ENCODE data around the gene C5orf52. TPM values are rescaled to one million over a fixed set of nuclear protein-coding genes. Genes with fewer than 3 reads are reported as not detected.

The C5orf52 gene
- total and polyA plus RNA-seq, 2 experiments from 2014 or later = not detected

DNA sequence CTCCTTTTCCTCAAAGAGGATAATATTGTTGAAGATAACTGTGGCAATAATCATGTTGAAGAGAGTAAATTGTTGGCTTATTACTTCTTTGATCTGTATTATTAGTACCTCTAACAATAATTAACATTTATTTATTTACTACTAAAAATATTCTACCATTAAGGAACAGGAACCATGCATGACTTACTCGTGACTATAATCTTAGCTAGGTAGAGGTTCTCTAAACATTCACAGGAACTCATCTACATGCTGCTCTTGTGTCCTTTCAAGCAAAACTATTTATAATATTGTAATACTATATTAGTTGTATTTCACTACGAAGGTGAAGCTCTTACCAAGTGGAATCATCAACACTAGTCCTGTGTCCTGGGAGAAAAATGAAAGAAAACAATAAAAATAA is 22.2 kb upstream of the C5orf52 start:
- Mint-ChIP-seq H3K27me3 (ENCODE audit: insufficient read depth, low read depth, poor library complexity) (peaks cover 15% of the 10 kb centered on the region), H3K4me3 (no peak overlapping the region), H3K4me1 (no peaks in the 10 kb centered on the region; the same call in 2 of the 3 replicates), H3K9me3 (peaks cover 19% of the 10 kb centered on the region), H3K36me3 (ENCODE audit: low read depth) (peaks cover 14% of the 10 kb centered on the region), H3K27ac (no peak overlapping the region)
- Histone ChIP-seq H2AFZ (no peak overlapping the region), H3F3A (replicated peaks; ENCODE audit: low read depth) (0 out of 2 replicates have a peak, but pooled peaks cover 6% of the 10 kb centered on the region), H3K36me3 (ENCODE audit: insufficient read depth) (no peaks in the 10 kb centered on the region; the same call in 1 of the 2 replicates), H3K27ac (ENCODE audit: low read depth) (no peak overlapping the region), H3K4me2 (no peak overlapping the region), H3K4me3 (no peak overlapping the region), H3K27me3 (ENCODE audit: insufficient read depth) (peaks cover 26% of the 10 kb centered on the region), H4K20me1 (replicated peaks; ENCODE audit: insufficient read depth) (no peaks in the 10 kb centered on the region), H3K4me1 (ENCODE audit: insufficient read depth) (no peaks in the 10 kb centered on the region), H3K9me2 (ENCODE audit: insufficient read depth) (0 out of 2 replicates have a peak, but pooled peaks cover 4% of the 10 kb centered on the region), H3K79me2 (replicated peaks; ENCODE audit: insufficient read depth) (no peaks in the 10 kb centered on the region)
- no peak for TF ChIP-seq CREB1 (CRISPR knock-in tag; IDR thresholded peaks at IDR 0.05; ENCODE audit: low read depth)
- TF ChIP-seq, protein P1, sequence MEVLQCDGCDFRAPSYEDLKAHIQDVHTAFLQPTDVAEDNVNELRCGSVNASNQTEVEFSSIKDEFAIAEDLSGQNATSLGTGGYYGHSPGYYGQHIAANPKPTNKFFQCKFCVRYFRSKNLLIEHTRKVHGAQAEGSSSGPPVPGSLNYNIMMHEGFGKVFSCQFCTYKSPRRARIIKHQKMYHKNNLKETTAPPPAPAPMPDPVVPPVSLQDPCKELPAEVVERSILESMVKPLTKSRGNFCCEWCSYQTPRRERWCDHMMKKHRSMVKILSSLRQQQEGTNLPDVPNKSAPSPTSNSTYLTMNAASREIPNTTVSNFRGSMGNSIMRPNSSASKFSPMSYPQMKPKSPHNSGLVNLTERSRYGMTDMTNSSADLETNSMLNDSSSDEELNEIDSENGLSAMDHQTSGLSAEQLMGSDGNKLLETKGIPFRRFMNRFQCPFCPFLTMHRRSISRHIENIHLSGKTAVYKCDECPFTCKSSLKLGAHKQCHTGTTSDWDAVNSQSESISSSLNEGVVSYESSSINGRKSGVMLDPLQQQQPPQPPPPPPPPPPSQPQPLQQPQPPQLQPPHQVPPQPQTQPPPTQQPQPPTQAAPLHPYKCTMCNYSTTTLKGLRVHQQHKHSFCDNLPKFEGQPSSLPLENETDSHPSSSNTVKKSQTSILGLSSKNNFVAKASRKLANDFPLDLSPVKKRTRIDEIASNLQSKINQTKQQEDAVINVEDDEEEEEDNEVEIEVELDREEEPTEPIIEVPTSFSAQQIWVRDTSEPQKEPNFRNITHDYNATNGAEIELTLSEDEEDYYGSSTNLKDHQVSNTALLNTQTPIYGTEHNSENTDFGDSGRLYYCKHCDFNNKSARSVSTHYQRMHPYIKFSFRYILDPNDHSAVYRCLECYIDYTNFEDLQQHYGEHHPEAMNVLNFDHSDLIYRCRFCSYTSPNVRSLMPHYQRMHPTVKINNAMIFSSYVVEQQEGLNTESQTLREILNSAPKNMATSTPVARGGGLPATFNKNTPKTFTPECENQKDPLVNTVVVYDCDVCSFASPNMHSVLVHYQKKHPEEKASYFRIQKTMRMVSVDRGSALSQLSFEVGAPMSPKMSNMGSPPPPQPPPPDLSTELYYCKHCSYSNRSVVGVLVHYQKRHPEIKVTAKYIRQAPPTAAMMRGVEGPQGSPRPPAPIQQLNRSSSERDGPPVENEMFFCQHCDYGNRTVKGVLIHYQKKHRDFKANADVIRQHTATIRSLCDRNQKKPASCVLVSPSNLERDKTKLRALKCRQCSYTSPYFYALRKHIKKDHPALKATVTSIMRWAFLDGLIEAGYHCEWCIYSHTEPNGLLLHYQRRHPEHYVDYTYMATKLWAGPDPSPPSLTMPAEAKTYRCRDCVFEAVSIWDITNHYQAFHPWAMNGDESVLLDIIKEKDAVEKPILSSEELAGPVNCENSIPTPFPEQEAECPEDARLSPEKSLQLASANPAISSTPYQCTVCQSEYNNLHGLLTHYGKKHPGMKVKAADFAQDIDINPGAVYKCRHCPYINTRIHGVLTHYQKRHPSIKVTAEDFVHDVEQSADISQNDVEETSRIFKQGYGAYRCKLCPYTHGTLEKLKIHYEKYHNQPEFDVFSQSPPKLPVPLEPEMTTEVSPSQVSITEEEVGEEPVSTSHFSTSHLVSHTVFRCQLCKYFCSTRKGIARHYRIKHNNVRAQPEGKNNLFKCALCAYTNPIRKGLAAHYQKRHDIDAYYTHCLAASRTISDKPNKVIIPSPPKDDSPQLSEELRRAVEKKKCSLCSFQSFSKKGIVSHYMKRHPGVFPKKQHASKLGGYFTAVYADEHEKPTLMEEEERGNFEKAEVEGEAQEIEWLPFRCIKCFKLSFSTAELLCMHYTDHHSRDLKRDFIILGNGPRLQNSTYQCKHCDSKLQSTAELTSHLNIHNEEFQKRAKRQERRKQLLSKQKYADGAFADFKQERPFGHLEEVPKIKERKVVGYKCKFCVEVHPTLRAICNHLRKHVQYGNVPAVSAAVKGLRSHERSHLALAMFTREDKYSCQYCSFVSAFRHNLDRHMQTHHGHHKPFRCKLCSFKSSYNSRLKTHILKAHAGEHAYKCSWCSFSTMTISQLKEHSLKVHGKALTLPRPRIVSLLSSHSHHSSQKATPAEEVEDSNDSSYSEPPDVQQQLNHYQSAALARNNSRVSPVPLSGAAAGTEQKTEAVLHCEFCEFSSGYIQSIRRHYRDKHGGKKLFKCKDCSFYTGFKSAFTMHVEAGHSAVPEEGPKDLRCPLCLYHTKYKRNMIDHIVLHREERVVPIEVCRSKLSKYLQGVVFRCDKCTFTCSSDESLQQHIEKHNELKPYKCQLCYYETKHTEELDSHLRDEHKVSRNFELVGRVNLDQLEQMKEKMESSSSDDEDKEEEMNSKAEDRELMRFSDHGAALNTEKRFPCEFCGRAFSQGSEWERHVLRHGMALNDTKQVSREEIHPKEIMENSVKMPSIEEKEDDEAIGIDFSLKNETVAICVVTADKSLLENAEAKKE (CRISPR knock-in tag; IDR thresholded peaks at IDR 0.05) = no peak
- TF ChIP-seq, protein P2, sequence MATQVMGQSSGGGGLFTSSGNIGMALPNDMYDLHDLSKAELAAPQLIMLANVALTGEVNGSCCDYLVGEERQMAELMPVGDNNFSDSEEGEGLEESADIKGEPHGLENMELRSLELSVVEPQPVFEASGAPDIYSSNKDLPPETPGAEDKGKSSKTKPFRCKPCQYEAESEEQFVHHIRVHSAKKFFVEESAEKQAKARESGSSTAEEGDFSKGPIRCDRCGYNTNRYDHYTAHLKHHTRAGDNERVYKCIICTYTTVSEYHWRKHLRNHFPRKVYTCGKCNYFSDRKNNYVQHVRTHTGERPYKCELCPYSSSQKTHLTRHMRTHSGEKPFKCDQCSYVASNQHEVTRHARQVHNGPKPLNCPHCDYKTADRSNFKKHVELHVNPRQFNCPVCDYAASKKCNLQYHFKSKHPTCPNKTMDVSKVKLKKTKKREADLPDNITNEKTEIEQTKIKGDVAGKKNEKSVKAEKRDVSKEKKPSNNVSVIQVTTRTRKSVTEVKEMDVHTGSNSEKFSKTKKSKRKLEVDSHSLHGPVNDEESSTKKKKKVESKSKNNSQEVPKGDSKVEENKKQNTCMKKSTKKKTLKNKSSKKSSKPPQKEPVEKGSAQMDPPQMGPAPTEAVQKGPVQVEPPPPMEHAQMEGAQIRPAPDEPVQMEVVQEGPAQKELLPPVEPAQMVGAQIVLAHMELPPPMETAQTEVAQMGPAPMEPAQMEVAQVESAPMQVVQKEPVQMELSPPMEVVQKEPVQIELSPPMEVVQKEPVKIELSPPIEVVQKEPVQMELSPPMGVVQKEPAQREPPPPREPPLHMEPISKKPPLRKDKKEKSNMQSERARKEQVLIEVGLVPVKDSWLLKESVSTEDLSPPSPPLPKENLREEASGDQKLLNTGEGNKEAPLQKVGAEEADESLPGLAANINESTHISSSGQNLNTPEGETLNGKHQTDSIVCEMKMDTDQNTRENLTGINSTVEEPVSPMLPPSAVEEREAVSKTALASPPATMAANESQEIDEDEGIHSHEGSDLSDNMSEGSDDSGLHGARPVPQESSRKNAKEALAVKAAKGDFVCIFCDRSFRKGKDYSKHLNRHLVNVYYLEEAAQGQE (IDR thresholded peaks at IDR 0.05; ENCODE audit: unreplicated experiment) = no peak
- no peak for TF ChIP-seq ZNF114 (CRISPR knock-in tag; IDR thresholded peaks at IDR 0.05)
- TF ChIP-seq POLR2AphosphoS5 (IDR thresholded peaks at IDR 0.05; ENCODE audit: low read depth) = no peak
- TF ChIP-seq, protein P3, sequence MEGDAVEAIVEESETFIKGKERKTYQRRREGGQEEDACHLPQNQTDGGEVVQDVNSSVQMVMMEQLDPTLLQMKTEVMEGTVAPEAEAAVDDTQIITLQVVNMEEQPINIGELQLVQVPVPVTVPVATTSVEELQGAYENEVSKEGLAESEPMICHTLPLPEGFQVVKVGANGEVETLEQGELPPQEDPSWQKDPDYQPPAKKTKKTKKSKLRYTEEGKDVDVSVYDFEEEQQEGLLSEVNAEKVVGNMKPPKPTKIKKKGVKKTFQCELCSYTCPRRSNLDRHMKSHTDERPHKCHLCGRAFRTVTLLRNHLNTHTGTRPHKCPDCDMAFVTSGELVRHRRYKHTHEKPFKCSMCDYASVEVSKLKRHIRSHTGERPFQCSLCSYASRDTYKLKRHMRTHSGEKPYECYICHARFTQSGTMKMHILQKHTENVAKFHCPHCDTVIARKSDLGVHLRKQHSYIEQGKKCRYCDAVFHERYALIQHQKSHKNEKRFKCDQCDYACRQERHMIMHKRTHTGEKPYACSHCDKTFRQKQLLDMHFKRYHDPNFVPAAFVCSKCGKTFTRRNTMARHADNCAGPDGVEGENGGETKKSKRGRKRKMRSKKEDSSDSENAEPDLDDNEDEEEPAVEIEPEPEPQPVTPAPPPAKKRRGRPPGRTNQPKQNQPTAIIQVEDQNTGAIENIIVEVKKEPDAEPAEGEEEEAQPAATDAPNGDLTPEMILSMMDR (conservative IDR thresholded peaks at IDR 0.05; ENCODE audit: low read depth in 2 of 2) = no peak
- TF ChIP-seq STAT1 (IDR thresholded peaks at IDR 0.05; ENCODE audit: unreplicated experiment) = no peak
- no peak for TF ChIP-seq NANOG (IDR thresholded peaks at IDR 0.05; ENCODE audit: borderline replicate concordance)
- TF ChIP-seq ZNF331 (CRISPR knock-in tag; IDR thresholded peaks at IDR 0.05; ENCODE audit: low read depth) = no peak
- TF ChIP-seq, protein P4, sequence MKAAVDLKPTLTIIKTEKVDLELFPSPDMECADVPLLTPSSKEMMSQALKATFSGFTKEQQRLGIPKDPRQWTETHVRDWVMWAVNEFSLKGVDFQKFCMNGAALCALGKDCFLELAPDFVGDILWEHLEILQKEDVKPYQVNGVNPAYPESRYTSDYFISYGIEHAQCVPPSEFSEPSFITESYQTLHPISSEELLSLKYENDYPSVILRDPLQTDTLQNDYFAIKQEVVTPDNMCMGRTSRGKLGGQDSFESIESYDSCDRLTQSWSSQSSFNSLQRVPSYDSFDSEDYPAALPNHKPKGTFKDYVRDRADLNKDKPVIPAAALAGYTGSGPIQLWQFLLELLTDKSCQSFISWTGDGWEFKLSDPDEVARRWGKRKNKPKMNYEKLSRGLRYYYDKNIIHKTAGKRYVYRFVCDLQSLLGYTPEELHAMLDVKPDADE (IDR thresholded peaks at IDR 0.05) = no peak
- TF ChIP-seq EZH2 (IDR thresholded peaks at IDR 0.05; ENCODE audit: low read depth, unreplicated experiment) = no peak
- TF ChIP-seq JUNB (IDR thresholded peaks at IDR 0.05; ENCODE audit: unreplicated experiment) = no peak
- no peak for TF ChIP-seq EZH2phosphoT487 (IDR thresholded peaks at IDR 0.05; ENCODE audit: unreplicated experiment)
- ATAC-seq (no peak), DNase-seq (ENCODE audit: low spot score) (no peak)

All from GM23338 (cell line).